Measurements from ENCODE around the gene HTR4.

GRCh38 chr5:148554621-148555020 is 99.7 kb downstream of the HTR4 start:
- no peak for TF ChIP-seq POLR2A (IDR thresholded peaks at IDR 0.05)
- no peak for TF ChIP-seq CTCF (IDR thresholded peaks at IDR 0.05)
- TF ChIP-seq EP300 (IDR thresholded peaks at IDR 0.05), result no peak

Data from tibial nerve (tissue), 4 donors.